ENCODE results near the gene EPN2.

Gene EPN2

GRCh38 chr17:19262650-19263631 lies 25.8 kb downstream of the EPN2 start:
- Histone ChIP-seq H3K4me1 (ENCODE audit: control insufficient read depth, insufficient read depth, low read length) (peaks cover 23% of the 10 kb centered on the region), H3K4me3 (ENCODE audit: low read length) (no peak overlapping the region), H3K27me3 (ENCODE audit: control insufficient read depth, insufficient read depth, low read length) (no peaks in the 10 kb centered on the region), H3K9me3 (ENCODE audit: control insufficient read depth, low read length) (no peaks in the 10 kb centered on the region), H3K9ac (ENCODE audit: low read length) (no peak overlapping the region), H3K36me3 (ENCODE audit: control insufficient read depth, insufficient read depth, low read length) (no peaks in the 10 kb centered on the region)

- no peaks in the 10 kb centered on the region for H3K36me3 ChIP-seq (ENCODE audit: control insufficient read depth, insufficient read depth, low read length)
- H3K9ac ChIP-seq (ENCODE audit: low read length), result no peak overlapping the region
- H3K4me1 ChIP-seq (ENCODE audit: control insufficient read depth, insufficient read depth, low read length), result peaks cover 30% of the 10 kb centered on the region
- no peak overlapping the region for H3K4me3 ChIP-seq (ENCODE audit: low read length)
- no peaks in the 10 kb centered on the region for H3K27me3 ChIP-seq (ENCODE audit: control insufficient read depth, insufficient read depth, low read length)
- no peaks in the 10 kb centered on the region for H3K9me3 ChIP-seq (ENCODE audit: control insufficient read depth, low read length)
These were observed 26.5 kb downstream of the EPN2 start for GRCh38 chr17:19263641-19264051.

- H3K9ac ChIP-seq (ENCODE audit: low read length), result no peak overlapping the region
- H3K36me3 ChIP-seq (ENCODE audit: control insufficient read depth, insufficient read depth, low read length), result no peaks in the 10 kb centered on the region
- H3K27me3 ChIP-seq (ENCODE audit: control insufficient read depth, insufficient read depth, low read length), result no peaks in the 10 kb centered on the region
- H3K9me3 ChIP-seq (ENCODE audit: control insufficient read depth, low read length), result no peaks in the 10 kb centered on the region
- peaks cover 36% of the 10 kb centered on the region for H3K4me1 ChIP-seq (ENCODE audit: control insufficient read depth, insufficient read depth, low read length)
- no peak overlapping the region for H3K4me3 ChIP-seq (ENCODE audit: low read length)
These were observed 27.1 kb downstream of the EPN2 start for GRCh38 chr17:19264268-19264667.

GRCh38 chr17:19264681-19265080 lies 27.5 kb downstream of the EPN2 start:
- Histone ChIP-seq H3K9ac (ENCODE audit: low read length) (no peak overlapping the region), H3K27me3 (ENCODE audit: control insufficient read depth, insufficient read depth, low read length) (no peaks in the 10 kb centered on the region), H3K4me1 (ENCODE audit: control insufficient read depth, insufficient read depth, low read length) (peaks cover 40% of the 10 kb centered on the region), H3K4me3 (ENCODE audit: low read length) (no peak overlapping the region), H3K9me3 (ENCODE audit: control insufficient read depth, low read length) (no peaks in the 10 kb centered on the region), H3K36me3 (ENCODE audit: control insufficient read depth, insufficient read depth, low read length) (no peaks in the 10 kb centered on the region)

GRCh38 chr17:19265755-19266154 lies 28.6 kb downstream of the EPN2 start:
- no peak overlapping the region for H3K9ac ChIP-seq (ENCODE audit: low read length)
- no peaks in the 10 kb centered on the region for H3K27me3 ChIP-seq (ENCODE audit: control insufficient read depth, insufficient read depth, low read length)
- H3K9me3 ChIP-seq (ENCODE audit: control insufficient read depth, low read length), result no peaks in the 10 kb centered on the region
- H3K36me3 ChIP-seq (ENCODE audit: control insufficient read depth, insufficient read depth, low read length), result no peaks in the 10 kb centered on the region
- no peak overlapping the region for H3K4me3 ChIP-seq (ENCODE audit: low read length)
- peaks cover 51% of the 10 kb centered on the region for H3K4me1 ChIP-seq (ENCODE audit: control insufficient read depth, insufficient read depth, low read length)

GRCh38 chr17:19268611-19269010 lies 31.4 kb downstream of the EPN2 start:
- H3K9ac ChIP-seq (ENCODE audit: low read length), result no peak overlapping the region
- H3K4me3 ChIP-seq (ENCODE audit: low read length), result no peak overlapping the region
- no peaks in the 10 kb centered on the region for H3K9me3 ChIP-seq (ENCODE audit: control insufficient read depth, low read length)
- H3K4me1 ChIP-seq (ENCODE audit: control insufficient read depth, insufficient read depth, low read length), result peaks cover 59% of the 10 kb centered on the region
- no peaks in the 10 kb centered on the region for H3K36me3 ChIP-seq (ENCODE audit: control insufficient read depth, insufficient read depth, low read length)
- H3K27me3 ChIP-seq (ENCODE audit: control insufficient read depth, insufficient read depth, low read length), result no peaks in the 10 kb centered on the region

- Histone ChIP-seq H3K4me3 (ENCODE audit: low read length) (no peak overlapping the region), H3K9me3 (ENCODE audit: control insufficient read depth, low read length) (no peaks in the 10 kb centered on the region), H3K4me1 (ENCODE audit: control insufficient read depth, insufficient read depth, low read length) (peaks cover 55% of the 10 kb centered on the region), H3K36me3 (ENCODE audit: control insufficient read depth, insufficient read depth, low read length) (no peaks in the 10 kb centered on the region), H3K9ac (ENCODE audit: low read length) (no peak overlapping the region), H3K27me3 (ENCODE audit: control insufficient read depth, insufficient read depth, low read length) (no peaks in the 10 kb centered on the region)
These were observed 31.9 kb downstream of the EPN2 start for GRCh38 chr17:19269106-19269505.

GRCh38 chr17:19269641-19270040 lies 32.5 kb downstream of the EPN2 start:
- peaks cover 50% of the 10 kb centered on the region for H3K4me1 ChIP-seq (ENCODE audit: control insufficient read depth, insufficient read depth, low read length)
- no peak overlapping the region for H3K4me3 ChIP-seq (ENCODE audit: low read length)
- no peak overlapping the region for H3K9ac ChIP-seq (ENCODE audit: low read length)
- H3K9me3 ChIP-seq (ENCODE audit: control insufficient read depth, low read length), result no peaks in the 10 kb centered on the region
- H3K36me3 ChIP-seq (ENCODE audit: control insufficient read depth, insufficient read depth, low read length), result no peaks in the 10 kb centered on the region
- H3K27me3 ChIP-seq (ENCODE audit: control insufficient read depth, insufficient read depth, low read length), result no peaks in the 10 kb centered on the region

GRCh38 chr17:19270347-19270703 lies 33.2 kb downstream of the EPN2 start:
- H3K9ac ChIP-seq (ENCODE audit: low read length), result no peak overlapping the region
- no peaks in the 10 kb centered on the region for H3K9me3 ChIP-seq (ENCODE audit: control insufficient read depth, low read length)
- H3K4me1 ChIP-seq (ENCODE audit: control insufficient read depth, insufficient read depth, low read length), result peaks cover 57% of the 10 kb centered on the region
- no peak overlapping the region for H3K4me3 ChIP-seq (ENCODE audit: low read length)
- no peaks in the 10 kb centered on the region for H3K27me3 ChIP-seq (ENCODE audit: control insufficient read depth, insufficient read depth, low read length)
- no peaks in the 10 kb centered on the region for H3K36me3 ChIP-seq (ENCODE audit: control insufficient read depth, insufficient read depth, low read length)

- Histone ChIP-seq H3K27me3 (ENCODE audit: control insufficient read depth, insufficient read depth, low read length) (no peaks in the 10 kb centered on the region), H3K4me1 (ENCODE audit: control insufficient read depth, insufficient read depth, low read length) (peaks cover 63% of the 10 kb centered on the region), H3K36me3 (ENCODE audit: control insufficient read depth, insufficient read depth, low read length) (no peaks in the 10 kb centered on the region), H3K4me3 (ENCODE audit: low read length) (no peak overlapping the region), H3K9me3 (ENCODE audit: control insufficient read depth, low read length) (no peaks in the 10 kb centered on the region), H3K9ac (ENCODE audit: low read length) (no peak overlapping the region)
These were observed 33.8 kb downstream of the EPN2 start for GRCh38 chr17:19270704-19271611.

GRCh38 chr17:19271780-19272357 lies 34.7 kb downstream of the EPN2 start:
- Histone ChIP-seq H3K4me3 (ENCODE audit: low read length) (no peak overlapping the region), H3K27me3 (ENCODE audit: control insufficient read depth, insufficient read depth, low read length) (no peaks in the 10 kb centered on the region), H3K36me3 (ENCODE audit: control insufficient read depth, insufficient read depth, low read length) (no peaks in the 10 kb centered on the region), H3K9me3 (ENCODE audit: control insufficient read depth, low read length) (no peaks in the 10 kb centered on the region), H3K9ac (ENCODE audit: low read length) (no peak overlapping the region), H3K4me1 (ENCODE audit: control insufficient read depth, insufficient read depth, low read length) (peaks cover 65% of the 10 kb centered on the region)

GRCh38 chr17:19273731-19274130 lies 36.6 kb downstream of the EPN2 start:
- Histone ChIP-seq H3K4me1 (ENCODE audit: control insufficient read depth, insufficient read depth, low read length) (peaks cover 55% of the 10 kb centered on the region), H3K4me3 (ENCODE audit: low read length) (no peak overlapping the region), H3K27me3 (ENCODE audit: control insufficient read depth, insufficient read depth, low read length) (no peaks in the 10 kb centered on the region), H3K9ac (ENCODE audit: low read length) (no peak overlapping the region), H3K36me3 (ENCODE audit: control insufficient read depth, insufficient read depth, low read length) (no peaks in the 10 kb centered on the region), H3K9me3 (ENCODE audit: control insufficient read depth, low read length) (no peaks in the 10 kb centered on the region)
